LHCN-M2 (cell line): ENCODE results near the gene DTL. TPM values are rescaled to one million over a fixed set of nuclear protein-coding genes. Genes with fewer than 3 reads are reported as not detected.

Experiments
- DNase-seq: peaks from one replicate; pipeline ENCODE4 v3.0.0-alpha.2; 2012; ENCODE audit warnings: low read depth
- total RNA-seq: library from RNA; depleted of rRNA; stranded (reverse); fragments of >200 nt; gene quantifications from 2 replicates; pipeline ENCODE4 v1.2.3, GENCODE V29; 2014

The DTL gene
- total RNA-seq, 1 experiment from 2014 or later = 38.5 TPM

DNA sequence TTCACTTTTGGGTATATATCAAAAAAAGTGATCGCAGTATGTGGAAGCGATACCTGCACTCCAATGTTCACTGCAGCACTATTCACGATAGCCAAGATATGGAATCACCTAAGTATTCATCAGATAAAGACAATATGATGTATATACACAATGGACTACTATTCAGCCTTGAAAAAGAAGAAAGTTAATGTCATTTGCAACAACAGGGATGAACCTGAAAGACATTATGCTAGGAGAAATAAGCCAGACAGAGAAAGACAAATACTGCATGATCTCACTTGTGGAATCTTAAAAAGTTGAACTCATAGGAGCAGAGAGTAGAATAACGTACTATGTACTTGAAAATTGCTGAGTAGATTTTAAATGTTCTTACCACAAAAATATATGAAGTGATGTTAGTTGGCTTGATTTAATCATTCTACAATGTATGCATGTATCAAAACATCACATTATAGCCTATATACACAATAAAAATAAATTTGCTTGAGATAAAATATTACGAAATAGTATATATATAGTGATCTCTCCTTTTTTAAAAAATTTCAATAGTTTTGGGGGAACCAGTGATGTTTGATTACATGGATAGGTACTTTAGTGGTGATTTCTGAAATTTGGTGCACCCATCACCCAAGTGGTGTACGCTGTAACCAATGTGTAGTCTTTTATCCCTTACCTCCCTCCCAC is 56.0 kb downstream of the DTL start:
- DNase-seq = no peak

DNA sequence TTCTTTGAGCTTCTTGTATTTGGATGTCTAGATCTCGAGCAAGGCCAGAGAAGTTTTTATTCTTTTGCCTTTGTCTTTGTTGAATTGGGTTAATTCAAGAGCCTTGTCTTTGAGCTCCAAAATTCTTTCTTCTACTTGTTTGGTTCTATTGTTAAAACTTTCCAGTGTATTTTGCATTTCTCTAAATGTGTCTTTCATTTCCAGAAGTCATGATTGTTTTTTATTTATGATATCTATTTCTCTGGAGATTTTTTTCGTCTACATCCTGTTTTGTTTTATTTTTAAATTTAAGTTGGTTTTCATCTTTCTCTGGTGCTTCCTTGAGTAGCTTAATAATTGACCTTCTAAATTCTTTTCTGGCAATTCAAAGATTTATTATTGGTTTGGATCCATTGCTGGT is 61.8 kb downstream of the DTL start:
- no peak for DNase-seq

DNA sequence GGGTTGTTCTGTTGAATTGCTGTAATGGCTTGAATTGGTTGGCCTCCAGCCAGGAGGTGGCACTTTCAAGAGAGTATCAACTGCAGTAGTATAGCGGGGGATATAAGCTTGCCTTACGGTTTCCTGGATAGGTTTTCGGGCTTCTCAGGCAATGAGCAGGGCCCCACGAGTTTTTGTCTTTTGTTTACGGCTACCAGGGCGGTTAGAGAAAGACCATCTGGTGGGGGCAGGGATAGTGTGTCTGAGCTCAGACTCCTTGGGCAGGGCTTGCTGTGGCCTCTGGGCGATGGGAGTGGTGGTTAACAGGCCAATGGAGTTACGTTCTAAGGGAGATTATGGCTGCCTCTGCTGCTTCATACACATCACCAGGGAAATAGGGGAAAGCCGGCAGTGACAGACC is 62.8 kb downstream of the DTL start:
- DNase-seq = no peak

DNA sequence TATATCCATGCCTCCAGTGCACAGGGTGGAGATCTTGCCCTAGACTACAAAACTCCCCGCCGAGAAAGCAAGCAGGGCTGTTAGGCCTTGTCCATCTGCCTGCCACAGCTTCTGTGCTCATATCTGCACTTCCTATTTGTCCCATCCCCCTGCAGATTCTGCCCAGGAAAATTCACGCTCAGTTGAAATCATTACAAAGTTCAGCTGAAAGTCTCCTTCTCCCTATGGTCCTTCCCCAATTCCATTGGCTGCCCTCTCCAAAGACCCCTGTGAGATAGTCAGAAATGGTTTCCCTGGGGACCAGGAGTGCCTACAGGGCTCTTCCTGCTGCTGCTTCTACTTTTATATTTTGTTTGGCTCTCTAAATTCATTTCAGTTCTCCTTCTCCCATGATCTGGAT is 63.2 kb downstream of the DTL start:
- DNase-seq = no peak

DNA sequence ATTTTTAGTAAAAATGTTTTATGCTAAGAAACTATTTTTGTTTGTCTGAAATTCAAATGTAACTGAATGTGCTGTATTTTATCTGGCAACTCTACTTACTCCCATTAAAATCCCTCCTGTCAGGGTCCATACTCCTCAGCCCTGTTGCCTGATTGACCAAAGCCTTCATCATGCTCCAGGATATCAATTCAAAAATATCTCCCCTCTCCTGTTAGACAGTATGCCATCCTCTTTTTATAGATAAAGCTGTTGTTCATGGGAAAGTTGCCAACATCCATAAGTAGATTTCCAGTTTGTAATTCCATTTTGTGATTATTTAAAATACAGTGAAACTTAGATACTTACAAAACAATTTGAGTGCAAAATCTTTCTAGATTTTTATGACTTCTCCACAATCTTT is 65.7 kb downstream of the DTL start:
- DNase-seq = no peak

DNA sequence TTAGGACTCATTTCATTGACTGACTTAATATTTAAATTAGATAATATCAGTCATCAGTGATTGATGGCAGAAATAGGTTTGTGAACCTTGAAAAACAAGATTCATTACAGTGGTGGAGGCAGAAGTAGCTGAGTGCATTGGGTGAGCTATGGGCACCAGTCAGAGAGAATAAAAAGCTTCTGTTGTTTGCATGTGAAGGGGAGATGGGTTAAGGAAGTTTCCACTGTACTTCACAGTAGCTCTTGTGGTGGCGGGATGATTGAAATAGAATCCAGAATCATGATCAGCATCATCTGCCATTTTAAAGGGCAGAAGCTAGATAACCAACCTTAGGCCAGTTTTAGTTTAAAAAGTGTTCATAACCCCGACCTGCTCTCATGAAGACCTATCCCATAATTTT is 66.2 kb downstream of the DTL start:
- DNase-seq = no peak

DNA sequence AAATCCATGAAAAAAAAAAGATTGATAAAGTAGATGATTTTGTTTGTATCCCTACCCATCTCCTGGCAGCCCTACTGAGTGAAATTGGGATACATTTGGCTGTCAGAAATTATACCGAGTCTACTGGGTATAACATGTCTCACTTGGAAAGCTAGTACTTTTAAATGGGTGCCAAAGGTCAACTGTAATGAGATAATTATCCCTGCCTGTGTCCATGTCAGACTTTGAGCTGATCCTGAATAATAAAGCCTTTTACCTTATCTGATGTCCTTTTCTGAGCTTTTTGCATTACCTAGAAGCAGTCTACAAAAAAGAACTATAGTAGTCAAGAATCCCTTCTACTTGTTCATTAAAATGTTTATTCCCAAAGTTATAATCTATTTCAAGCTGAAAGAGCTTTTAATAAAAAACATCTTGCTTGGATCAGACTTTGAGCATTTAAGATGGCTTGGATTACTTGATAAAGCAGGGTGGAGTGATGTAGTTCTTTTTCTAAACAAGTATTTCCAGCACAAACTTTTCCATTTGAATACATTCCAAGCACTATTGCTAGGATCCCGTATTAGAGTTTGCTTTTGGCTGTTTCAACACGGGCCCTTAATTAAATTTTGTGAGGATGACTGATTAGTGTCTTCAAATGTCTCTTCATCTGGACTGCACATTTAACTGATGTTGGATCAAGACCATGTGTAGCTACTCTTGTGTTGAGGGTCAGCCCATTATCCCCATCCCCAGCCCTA is 69.2 kb downstream of the DTL start:
- no peak for DNase-seq

DNA sequence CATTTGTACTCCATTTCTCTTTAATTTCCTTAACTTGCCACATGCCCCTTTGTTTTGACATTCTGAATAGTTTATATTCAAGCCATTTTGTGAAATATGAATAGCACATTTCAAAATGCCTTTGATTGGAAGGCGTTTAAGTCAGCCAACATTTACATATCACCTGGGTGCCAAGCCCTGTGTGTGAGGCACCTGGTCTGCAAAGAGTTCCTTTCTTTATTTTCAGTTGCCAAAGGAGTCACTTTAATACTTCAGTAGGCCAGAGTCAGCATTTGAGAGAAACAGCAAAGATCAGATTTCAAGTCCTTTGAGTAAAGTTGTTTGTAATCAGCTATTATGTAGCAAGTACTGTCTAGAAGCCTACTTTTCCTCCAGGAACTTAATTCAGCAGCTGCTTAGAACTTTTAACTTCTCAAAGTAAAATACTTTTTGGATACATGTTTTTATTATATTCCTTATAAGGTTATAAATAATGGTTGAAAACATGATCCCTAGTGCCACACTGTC is 70.8 kb downstream of the DTL start:
- no peak for DNase-seq

DNA sequence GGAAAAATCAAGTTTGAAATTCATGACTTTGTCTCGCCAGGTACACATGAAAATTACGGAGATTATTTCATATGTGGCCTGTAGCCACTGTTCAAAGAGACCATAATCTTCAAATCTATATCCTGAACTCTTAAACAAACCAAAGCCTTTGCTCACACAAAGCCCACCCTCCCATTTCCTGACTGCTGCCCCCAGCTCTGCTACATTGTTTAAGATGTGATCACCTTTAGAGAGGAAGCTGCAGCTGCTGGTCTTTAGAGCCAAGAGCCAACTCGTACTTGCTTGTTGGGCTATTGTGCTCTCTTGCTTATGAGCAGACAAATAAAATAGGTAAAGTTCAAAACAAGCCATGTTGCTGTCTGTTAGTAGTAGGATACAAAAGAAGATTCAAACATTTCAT is 71.9 kb downstream of the DTL start:
- no peak for DNase-seq

DNA sequence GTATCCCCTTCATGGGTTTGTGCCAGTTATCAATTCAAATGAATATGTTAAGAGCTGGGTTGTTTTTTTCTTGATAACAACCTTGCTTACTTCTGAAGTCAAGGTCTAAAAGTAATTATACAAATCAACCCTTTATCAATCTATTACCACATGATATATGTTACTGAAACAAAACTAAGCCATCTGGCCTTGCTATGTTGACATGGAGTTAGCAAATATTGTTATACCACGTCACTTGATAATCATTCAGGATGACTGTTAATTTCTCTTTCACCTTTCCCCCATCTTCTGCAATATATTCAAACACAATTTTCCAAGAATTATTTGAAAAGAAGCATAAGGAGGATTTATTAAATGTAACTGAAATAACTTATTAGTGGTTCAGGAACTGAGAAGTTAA is 72.6 kb downstream of the DTL start:
- DNase-seq = no peak

DNA sequence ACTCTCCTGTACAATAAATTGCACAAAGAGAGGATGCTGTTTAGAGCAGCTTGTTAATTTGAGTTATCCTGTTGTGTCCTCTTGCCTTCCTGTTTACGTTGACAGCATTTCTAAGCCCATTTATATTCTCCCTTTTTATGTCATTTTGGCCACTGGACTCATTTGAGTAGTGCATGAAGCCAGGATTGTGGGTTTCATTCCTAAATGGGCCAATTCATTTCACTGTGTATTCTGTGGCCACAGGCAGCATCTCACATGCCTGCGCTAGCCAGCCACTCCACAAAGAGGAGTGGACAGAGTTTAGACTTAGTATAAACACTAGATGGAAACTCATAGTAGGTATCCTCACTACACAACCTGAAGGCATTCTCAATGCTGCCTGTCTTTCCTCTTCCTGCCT is 73.4 kb downstream of the DTL start:
- no peak for DNase-seq

DNA sequence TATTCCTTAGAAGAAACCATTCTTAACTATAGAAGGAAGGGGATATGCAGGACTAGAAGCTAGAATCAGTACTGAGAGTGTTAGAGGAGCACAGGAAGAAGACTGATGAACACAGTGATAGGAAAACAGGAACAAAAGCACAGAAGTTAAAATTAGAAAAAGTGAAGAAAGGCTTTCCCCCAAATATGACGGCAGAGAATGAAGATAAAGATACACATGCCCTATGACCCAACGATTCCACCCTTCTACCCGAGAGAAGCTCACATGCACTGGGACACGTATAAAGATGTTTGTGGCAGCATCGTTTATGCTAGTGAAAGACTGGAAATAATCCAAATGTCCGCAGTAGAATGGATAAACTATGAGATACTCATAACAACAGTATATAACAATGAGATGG is 74.2 kb downstream of the DTL start:
- no peak for DNase-seq

DNA sequence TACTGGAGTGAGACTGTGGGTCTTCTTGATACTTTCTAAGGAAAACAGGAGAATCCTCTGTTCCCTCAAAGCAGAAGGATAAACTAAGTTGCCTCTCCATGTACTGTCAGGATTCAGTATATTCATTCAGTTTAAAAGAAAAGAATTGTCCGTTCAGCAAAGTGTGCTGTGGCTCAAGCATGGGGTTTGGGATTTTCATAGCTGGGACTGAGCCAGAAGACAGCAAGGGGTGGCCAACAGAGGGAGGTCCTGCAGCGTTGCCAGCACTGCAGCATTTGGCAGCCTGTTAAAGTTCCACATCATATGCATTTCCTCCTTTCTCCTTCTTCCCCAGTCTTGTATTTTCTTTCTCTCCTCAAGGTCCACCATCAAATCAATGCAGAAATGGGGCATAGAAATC is 75.1 kb downstream of the DTL start:
- no peak for DNase-seq

DNA sequence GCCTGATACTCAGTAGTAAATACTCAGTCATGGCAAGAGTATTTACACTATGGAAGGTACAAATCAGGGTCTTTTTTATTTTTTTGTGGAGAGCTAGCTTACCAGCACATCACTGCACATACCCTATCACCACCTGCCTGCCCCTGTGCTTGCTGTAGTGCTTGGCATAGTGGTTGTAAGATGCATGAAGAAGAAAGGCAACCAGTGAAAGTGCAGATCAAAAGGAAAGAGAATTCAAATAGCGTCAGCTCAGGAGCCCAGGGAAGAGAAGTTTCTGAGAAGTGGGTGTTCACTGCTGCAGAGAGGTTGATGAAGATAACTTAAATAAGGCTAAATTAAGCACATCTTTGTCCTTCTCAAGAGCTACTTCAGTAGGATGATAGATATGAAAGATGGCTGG is 76.0 kb downstream of the DTL start:
- DNase-seq = no peak

DNA sequence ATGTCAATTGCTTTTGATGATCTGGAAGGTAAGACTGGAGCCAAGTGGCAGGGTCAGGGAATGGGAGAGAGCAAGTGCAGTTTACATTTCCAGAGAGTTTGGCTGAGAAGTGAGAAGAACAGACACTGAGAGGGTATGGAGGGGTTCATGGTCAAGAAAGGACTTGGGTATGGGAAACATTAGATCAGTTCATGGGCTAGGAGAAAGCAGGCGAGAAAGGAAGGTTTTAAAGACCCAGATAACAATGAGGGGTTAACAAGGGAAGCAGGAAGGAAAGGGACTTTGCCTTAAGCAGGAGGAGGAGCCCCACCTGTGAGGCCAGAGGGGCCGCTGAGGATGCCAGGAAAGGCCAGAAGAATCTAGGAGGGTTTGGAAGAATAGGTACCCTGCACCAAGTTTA is 78.2 kb downstream of the DTL start:
- no peak for DNase-seq

DNA sequence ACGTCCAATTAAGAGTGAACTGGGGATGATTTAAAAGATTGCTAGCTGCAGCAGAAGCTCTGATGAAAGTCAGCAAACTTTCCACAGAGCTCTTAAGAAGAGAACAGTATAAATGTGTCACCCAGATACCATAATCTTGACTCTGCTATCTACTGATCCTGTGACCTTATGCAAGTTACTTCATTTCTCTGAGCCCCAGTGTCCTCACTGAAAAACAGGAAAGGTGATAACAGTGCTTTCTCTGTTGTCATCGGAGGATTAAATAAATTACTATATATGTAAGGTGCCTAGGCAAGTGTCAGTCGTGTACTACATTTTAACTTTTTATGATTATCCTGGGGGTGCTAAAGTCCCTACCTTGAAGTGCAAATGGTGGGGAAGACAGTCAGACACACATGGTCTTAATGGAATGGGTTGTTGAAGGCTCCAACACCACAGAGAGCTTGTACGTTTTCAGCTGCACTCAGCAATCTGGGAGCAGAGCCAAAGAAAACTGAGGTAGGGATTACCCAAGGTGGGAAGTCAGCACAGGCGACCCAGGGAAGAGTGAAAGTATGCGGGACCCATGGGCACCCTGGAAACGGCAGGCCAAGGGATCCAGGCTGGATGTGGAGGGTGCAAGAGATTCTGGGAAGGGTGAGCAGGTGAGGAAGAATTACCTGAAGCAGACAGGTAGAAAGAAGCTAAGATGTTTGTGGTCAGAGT is 82.8 kb downstream of the DTL start:
- no peak for DNase-seq

DNA sequence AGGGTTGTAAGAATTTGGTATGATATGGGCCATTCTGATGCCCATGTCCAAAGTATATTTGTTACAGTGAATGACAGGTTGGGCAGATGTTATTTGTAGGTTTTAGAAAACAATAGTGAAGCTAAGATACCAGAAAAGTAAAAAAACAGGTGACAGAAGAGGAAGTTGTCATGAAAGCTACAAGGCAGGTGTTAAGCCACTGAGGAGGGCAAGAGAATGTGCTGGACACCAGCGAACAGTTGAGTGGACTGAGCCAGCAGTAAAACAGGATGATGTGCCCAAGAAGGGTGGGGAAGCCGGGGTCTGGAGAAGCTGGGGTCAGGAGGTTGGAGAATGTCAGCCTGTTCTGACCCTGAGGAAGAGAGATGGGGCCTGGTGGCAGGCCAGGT is 83.3 kb downstream of the DTL start:
- no peak for DNase-seq

DNA sequence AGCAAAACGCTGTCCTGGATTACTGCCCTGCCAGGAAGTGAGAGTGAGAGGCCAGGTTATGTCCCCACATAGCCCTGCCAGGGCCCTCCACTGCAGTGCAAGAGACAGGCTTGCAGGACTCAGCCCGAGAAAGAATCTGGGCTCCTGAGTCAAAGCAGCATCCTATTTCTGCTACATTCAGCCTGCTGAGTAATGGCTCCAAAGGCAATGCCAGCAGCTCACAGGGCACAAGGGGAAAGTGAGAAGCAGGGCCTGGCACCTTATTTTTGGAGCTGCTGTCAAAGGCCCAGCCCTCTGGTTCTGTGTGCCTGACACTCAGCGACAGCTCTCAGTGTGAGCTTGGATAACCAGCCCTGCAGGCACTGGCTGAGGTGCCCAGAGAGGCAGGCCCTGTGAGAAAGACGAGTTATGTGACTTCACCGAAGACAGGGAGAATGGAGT is 83.9 kb downstream of the DTL start:
- no peak for DNase-seq

DNA sequence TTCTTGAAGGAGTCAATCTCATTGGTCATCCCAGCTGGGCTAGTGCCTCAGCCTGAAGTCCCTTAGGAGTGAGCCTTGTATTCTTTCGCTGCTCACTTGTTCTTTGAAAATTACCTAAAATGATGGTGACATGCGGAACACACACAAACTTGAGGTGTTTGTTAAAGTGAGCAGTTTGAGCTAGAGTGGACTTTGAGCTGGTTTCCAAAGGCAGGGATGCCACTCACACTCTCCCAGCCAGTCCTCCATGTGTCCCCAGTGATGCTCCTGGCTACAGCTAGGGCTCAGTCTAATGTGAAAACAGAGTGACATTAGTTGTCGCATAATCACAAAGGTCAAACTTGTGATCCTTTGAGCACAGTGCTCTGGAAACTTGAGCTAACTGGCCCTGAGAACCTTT is 84.3 kb downstream of the DTL start:
- no peak for DNase-seq

DNA sequence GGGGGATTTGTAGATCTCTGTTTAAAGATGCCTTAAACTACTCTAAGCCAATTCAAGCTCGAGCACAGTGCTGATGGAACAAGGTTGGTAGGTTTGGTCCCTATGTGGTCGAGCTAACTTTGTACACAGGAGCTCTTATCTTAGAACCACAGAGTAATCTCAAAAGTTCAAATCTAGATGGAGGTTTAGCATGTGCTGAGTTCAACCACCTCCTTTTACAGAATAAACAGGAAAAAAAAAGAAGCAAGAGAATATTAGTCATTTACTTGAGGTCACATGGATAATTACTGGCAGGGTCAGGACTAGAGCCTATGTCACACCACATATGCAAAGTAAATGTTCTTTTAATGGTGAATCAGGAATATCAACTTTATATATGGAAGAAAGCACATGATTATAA is 86.2 kb downstream of the DTL start:
- no peak for DNase-seq

DNA sequence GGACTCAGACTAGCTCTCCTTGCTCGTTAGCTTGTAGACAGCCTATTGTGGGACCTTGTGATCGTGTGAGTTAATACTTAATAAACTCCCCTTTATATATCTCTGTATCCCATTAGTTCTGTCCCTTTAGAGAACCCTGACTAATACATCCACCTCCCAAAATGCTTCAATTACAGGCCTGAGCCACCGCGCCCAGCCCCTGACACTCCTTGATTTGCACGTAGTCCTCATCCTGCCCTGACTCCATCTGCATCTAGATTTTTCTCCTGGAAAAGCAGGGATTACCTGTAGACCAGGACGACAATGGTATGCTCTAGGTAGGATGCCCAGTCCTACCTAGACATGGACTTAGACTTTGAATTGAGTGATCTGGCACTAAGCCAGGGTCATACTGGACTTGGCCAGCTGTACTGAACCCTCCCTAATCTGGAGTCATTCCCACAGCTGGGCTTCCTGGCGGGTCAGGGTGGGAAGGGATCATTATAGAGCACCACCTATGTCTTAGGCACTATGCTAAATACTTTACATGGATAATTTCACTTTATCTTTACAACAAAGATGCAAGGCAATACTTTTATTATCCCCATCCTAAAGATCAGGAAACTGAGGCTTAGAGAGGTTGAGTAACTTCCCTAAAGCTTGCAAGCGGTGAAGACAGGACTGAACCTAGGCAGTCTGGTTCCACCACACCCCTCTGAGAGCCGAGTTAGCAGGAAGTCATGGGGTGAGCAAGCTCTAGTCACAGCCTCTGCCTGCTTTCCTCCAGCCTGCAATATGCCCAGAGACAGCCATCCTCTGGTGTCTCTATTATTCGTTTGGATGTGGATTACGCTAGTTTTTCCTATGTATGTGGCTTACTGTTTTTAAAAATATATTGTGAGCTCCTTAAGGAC is 89.4 kb downstream of the DTL start:
- DNase-seq = no peak

DNA sequence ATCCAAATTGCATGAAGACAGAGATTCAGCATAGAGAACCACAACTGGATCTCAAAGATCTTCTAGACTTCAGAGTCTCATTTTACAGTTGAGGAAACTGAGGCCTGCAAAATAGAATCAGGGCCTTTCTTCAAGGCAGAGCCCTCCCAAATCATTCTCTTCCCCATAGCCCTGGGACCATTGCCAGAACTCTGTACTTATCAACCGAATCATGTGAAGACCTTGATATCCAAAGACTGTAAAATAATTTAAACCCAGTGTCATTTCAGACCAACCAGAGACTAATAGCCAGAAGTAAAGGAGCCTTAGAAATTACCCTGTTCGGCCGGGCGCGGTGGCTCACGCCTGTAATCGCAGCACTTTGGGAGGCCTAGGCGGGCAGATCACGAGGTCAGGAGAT is 90.1 kb downstream of the DTL start:
- no peak for DNase-seq
